Activated CD4-positive, alpha-beta T cell treated with anti-CD3 and anti-CD28 coated beads, Interleukin-2, amount 50 U/mL, for 48 hours (primary cell): ENCODE measurements around the gene ANKRD34A.
A peak's percentile ranks its signal among the peaks of the same experiment; 100 is the strongest.

Experiments used
- DNase-seq, 2 experiments: peaks; one replicate each; pipeline ENCODE4 v3.0.0-alpha.2; 2020

Gene ANKRD34A

DNA sequence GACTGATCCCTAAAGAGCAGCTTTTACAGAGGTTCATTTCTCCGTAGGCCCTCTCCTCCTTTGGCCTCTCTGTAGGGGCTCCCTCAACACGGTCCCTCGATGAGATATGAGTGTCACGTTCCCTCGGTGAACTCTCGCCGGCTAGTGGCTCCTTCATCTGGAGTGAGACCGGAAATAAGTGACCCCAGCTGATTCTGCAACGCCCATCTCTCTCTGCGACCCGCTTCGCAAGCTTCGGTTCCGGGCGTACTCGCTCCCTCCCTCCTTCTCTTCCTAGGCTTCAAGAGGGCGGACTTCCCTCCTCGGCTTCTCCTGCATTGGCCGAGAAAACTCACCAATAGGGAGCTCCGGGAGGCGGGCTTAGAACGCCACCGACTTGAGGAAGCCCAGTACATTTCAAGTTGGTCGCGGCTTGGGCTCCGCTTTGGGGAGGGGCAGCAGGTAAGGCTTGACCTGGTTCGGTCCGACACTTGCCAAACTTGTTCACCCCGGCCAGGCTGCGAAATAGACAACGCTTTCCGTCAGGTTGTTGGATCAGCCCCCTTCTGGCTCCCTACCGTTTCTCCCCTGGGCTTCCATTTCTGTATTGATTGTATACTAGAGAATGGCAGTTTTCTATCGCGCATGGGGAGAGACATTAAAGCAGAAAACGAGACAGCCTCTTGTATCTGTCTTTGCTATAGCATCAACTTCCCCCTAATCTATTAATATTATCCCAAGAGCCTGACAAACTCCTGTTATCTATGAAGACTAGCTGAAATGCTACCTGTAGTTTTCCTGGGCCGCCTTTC lies at the start of gene ANKRD34A, which contains the start of gene POLR3GL:
Gene ANKRD34A, minus strand, starts transcription at position 248 of the 791 bp plus-strand sequence. CDS start 2,816 bp downstream, outside the sequence.
Gene POLR3GL, plus strand, starts transcription at position 363 of the 791 bp plus-strand sequence. CDS start 10,176 bp downstream, outside the sequence.
- DNase-seq, result peak; percentile 90 to 94

DNA sequence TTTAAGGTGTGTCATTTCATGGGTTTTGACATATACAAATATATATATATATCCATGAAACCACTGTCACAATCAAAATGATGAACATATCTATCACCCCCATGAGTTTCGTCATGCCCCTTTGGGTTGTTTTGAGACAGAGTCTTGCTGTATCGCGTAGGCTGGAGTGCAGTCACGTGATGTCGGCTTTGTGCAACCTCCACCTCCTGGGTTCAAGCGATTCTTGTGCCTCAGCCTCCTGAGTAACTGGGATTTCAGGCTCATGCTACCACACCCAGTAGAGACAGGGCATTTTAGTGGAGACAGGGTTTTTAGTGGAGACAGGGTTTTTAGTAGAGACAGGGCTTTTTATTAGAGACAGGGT lies 49.2 kb upstream of the ANKRD34A start:
- no peak for DNase-seq

DNA sequence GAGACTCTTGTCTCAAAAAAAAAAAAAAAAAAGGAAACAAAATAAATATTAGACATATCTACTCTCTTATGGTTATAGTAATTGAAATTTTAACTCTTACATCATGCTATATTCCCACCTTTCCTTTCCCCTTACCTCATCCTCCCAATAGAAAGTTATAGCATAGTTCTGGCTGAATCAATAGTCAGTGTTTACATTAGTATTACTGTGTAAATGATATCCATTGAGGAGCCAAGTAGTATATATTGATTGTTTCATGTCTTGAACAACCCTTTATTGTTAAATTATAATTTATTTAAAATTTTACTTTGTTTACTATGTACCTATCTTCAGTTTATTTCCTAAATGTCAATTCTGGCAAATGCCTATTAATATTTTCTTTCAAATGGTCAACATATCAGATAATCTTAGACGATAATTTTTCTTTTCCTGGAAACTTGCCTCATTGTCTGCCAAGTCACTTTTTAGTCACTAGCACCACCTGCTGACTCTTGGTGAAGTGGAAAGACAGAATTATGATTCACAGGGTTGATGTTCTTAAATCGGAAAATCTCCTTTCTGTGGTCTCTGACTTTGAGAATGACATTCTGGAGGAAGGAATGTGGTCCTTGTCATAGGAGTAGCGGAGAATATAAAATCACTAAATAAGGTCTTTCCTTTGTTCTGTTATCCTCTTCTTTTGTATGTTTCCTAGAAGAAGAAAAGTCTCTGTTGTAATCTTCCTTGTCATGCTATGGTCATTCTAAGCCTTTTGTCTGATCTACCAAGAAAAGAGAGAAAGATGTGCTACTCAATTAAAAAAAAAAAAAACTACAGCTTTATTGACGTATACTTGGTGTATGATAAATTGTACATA lies 48.6 kb upstream of the ANKRD34A start:
- peak in 1 of 2 experiments; percentile 52 for DNase-seq

DNA sequence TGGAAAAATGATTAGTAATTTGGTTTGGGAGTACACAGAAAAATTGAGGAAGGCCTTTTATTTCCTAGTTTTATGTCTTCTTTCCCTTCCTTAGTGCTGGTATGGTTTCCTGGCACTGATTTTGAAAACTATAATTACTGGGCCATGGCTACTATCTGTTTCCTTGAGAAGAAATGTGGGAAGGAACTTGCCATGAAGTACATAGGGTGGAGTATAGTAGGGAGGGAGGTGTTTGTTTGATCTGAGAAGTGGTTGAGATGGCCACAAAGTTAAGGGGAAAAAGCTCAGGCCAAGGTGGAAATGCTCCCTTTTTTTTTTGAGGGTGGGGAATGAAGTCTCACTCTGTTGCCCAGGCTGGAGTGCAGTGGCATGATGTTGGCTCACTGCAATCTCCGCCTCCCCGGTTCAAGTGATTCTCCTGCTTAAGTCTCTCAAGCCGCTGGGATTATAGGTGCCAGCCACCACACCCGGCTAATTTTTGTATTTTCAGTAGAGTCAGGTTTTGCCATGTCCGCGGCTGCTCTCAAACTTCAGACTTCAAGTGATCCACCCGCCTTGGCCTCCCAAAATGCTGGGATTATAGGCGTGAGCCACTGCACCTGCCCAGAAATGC lies 45.9 kb upstream of the ANKRD34A start:
- no peak for DNase-seq

DNA sequence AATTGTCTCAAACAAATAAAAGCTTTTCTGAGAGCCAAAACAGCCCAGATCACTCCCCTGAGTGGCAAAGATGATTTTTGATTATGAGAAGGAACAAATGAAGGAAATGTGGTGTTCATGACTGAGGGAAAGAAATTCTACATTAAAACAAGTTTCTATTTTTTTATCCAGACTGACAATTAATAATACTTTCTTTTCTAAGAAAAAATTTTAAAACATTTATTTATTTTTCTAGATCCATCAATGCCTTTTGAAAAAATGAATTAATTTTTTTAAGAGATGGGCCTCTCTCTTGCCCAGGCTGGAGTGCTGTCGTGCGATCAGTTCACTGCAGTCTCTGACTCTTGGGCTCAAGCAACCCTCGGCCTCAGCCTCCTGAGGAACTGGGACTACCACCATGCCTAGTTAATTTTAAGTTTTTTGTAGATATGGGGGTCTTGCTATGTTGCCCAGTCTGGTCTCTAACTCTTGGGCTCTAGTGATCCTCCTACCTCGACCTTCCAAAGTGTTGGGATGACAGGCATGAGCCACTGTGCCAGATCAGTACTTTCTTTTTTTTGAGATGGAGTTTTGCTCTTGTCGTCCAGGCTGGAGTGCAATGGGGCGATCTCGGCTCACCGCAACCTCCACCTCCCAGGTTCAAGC lies 43.2 kb upstream of the ANKRD34A start:
- DNase-seq, result no peak

DNA sequence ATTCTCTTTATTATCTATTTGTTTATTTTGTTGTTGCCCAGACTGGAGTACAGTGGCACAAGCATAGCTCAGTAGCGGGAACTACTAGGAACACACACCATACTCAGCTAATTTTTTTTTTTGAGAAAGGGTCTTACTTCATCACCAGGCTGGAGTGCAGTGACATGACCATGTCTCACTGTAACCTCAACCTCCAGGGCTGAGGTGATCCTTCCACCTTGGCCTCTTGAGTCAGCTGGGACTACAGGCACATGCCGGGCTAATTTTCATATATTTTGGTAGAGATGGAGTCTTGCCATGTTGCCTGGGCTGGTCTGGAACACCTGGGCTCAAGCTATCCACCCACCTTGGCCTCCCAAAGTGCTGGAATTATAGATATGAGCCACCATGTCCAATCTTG lies 37.3 kb upstream of the ANKRD34A start:
- DNase-seq, result no peak

DNA sequence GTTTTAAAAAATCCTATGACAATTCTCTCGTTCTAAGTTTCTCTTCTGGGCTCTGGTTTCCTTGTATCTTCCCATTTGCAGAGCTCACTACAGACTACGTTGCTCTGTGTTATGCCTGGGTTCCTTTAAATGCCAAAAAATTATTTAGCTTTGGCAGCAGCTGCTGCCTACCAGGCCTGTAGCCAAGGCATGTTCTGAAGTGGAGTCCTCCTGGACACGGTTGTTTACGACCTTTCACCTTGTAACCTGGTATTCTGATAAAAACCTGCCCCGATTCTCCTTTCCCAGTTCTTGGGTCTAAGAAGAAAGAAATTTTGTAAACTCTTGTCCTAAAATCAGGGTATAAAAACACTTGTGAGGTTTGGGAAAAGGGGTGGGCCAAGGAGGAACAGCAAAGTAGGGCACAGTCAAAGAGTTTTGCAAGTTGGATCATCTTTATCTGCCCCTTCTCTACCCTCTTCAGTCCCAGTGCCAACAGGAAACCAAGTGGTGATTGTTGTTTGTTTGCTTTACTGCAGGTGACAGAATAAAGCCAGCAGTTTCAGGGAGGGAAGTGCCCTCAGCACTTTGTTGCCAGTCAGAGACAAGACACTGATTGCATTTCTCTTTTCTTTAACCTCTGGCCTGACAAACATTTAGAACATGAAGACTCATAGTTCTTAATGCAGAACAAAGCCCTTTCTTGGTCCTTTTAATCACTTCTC lies 35.1 kb upstream of the ANKRD34A start:
- DNase-seq, result no peak

DNA sequence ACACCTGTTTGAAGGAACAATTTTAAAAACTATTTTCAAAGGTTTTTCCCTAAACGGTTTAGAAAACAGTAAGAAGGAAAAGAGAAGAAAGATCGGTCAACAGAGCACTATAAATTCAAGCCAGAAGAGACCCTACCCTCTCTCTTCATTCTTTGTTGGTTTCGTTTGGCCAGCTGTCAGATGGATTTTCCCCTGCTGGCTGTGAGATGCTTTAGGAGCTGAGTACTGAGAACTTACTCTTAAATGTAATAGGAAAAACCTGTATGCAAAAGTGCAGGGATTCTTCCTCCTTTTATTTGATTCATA lies 33.3 kb upstream of the ANKRD34A start:
- DNase-seq, result no peak

DNA sequence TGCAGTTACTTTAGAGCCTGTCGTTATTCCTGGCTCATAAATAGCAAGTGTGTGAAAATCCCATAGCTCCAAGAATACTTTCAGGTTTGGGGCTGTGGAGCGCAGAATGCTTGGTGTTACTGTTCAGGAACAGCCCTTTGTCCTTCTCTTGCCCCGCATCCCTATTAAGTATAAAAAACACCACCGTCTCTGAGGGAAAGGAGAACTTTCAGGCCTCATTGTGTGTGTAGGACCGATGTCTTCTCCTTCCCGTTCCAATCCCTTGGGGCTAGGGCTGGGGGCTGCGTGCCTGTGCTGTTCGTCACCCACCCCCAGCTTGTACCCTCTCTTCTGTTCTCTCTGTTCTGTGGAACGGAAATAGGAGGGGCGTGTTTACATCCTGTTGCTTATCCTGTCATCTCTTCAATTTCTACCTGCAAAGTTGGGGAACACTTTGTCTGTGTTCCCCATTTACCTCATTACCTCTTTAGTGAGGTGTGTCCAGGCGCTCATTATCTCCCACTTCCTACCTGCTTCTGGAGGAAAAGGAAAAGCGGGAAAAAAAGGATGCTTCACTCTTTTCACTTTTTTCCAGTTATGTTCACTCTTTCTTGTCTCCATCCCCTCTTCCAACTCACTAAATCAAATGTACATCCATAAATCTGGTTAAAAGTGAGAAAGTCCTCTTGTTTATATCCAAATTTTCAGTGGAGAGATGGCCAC lies 32.8 kb upstream of the ANKRD34A start:
- DNase-seq, result peak; percentile 53 to 55

DNA sequence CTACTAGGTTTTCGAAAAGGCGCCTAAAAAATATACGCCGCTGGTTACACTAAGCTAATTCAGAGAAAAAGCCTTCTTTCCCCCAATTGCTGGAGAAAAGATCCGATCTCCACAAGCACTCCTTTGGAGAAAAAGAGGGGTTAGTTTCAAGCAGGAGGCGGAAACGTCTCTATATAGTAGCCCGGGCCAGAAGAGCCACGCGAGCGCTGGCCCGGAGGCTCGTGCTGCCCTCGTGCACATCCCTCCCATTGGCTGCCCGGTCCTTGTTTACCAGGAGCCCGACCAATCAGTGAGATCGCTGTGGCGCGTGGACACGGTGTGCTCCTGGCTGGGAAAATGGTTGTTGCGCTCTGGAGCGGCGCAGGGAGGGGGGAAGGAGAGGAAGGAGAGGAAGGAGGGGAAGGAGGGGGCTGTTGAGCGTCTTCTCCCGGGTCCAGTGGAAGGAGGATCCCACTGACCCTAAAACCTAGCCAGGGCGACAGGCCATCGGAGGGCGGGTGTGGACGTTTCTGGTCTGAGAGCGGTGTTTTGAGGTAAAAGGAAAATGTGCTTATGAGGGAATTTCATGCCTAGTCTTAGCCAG lies 32.1 kb upstream of the ANKRD34A start, which contains the start of gene TXNIP:
Gene TXNIP, minus strand, starts transcription at position 147 of the 583 bp plus-strand sequence. CDS start 313 bp downstream, outside the sequence.
- peak; percentile 93 to 94 for DNase-seq

DNA sequence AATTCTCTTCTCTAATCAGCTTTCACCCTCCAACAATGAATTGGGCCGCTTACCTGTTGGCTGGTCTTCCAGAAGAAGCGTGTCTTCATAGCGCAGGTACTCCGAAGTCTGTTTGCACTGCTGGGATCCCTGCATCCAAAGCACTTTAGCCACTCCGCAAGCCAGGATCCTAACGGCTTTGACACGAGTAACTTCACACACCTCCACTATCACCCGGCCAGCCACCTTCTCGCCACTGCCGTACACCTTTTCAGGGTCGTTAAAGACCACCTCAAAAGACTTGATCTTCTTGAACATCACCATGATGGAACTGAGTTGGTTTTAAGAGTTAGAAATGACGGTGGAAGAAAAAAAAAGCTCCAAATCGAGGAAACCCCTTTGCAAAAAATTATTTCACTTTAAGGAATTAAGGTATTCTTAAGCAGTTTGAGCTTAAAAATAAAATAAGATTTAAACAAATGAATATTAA lies 31.6 kb upstream of the ANKRD34A start:
- DNase-seq, result no peak

DNA sequence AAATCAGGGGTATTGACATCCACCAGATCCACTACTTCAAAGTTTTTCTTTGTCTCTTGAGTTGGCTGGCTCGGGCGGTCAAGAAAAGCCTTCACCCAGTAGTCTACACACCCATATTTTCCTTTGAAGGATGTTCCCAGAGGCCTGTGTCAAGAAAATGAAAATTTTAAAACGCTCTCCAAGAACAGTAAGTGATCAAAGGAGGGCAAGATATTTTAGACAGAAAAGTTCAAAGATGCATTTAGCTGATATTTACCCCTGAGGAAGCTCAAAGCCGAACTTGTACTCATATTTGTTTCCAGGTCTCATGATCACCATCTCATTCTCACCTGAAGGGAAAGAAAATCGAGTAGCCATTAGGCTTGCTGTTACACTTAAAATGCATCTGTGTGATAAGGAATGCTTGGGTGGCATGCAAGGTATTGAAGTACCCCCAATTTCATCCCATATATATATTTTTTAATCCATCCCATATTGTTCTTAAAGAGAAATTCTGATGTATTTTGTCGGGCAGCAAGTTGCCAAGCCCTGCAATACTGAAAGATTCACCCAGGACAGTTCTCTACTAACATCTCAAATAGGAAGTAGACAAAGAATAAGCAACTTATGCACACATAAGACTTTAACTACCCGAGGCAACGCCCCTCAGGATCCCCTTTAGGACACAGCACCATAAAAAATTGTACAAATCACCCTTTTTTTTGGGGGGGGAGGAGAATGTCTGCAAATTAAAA lies 30.9 kb upstream of the ANKRD34A start:
- no peak for DNase-seq

DNA sequence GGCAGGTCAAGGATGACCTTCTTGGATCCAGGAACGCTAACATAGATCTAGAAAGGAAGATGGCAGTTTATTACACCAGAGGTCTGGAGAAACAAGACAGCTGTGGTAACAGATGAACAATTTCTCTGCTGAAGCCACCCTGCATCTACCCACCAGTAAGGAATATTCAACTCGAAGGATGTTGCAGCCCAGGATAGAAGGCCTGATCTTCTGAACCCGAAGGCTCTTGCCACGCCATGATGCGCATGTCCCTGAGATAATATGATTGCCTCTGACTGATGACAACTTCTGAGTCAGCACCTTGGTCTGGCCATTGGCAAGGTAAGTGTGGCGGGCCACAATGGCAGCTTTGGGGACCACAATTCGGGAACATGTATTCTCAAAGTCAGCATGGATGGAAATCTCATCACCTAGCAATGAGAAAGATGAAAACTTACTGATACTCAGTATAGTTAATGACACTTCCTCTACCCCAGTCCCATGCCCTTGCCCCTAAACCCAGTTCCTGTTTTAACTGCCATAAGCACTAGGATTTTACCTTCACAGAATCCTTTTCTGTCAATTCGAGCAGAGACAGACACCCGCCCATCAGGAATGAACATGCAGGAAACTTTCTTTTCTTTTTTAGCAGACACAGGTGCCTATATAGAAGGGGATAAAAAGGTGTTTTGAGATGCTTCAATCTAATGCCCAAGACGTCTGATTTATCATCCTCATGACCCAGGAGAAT lies 30.2 kb upstream of the ANKRD34A start:
- peak; percentile 48 to 63 for DNase-seq

DNA sequence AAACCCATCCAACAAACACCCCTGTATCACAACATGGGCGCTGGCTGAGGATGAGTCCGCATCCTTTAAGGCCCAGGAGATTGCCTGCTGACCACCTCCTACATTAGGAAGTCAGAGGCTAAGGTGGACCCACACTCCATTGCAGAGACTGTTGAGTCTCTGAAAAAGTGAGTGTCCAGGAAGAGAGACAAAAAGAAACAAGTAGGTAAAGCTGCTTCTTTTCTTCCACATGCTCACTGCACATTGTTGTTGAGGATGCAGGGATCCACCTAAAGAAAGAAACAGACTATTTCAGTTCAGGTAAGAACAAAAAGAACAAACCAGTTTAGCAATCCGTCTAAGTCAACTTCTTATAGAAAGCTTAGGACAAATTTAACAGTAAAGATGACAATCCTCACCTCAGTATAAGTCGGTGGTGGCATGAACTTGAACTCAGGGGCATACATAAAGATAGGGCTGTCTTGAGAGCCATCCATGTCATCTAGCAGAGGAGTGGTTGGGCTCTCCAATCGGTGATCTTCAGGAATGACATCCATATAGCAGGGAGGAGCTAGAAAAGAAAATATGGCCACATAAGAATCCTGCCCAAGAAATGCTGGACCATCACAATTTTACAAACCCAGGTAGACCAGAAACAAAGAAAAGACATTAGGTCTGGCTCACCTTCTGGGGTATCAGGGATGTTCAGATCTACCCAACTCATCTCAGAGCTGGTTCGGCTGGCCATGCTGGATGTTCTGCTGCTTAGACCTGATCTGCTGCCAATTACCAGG lies 29.4 kb upstream of the ANKRD34A start:
- DNase-seq, result no peak

DNA sequence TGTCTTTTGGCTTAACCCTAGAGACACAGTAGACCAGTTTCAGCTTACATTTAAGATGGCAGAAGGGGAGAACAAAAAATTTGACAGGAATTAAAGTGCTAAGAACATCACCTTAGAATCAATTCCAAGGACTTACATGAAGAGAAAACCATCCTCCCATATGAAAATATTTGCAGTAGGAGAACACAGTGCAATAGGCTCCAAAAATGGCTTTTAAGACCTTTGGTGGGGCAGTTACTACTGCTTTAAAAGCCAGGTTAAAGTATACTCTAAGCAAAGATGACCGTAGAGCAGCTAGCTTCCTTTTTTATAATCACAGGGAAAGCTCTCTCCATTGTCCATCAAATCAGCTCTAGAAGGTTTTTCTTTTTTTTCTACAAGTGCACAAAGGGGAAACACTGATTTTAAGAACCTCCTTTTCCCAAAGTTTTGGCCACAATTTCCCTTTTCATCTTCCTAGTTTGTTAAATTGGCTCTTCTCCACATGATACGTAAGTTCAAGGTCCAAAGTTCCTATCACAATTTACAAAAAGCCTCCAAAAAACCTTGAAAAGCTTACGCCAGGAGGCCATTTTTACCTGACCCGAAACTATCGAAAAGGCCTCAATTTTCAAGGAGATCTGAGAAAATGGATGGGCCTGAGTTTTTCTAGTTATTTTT lies 28.7 kb upstream of the ANKRD34A start:
- DNase-seq, result no peak

DNA sequence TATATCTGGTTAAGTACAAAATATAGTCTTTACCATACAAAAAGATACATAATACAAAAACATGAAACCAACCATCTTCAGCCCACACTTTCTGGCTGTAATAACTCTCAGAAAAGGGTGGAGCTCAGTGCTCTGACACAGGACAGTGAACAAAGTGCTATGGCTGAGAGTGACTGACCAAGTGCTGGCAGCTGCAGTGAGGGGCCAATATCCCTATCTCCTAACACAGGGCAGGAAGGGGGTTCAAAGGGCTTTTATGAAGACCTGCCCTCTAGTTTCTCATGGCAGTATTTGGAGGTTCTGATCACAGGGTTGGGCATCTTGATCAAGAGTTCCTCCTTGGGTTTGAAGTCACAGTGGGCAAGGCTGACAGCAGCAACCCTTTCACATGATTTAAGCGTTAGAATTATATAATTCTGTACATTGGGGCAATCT lies 28.1 kb upstream of the ANKRD34A start:
- DNase-seq, result no peak

DNA sequence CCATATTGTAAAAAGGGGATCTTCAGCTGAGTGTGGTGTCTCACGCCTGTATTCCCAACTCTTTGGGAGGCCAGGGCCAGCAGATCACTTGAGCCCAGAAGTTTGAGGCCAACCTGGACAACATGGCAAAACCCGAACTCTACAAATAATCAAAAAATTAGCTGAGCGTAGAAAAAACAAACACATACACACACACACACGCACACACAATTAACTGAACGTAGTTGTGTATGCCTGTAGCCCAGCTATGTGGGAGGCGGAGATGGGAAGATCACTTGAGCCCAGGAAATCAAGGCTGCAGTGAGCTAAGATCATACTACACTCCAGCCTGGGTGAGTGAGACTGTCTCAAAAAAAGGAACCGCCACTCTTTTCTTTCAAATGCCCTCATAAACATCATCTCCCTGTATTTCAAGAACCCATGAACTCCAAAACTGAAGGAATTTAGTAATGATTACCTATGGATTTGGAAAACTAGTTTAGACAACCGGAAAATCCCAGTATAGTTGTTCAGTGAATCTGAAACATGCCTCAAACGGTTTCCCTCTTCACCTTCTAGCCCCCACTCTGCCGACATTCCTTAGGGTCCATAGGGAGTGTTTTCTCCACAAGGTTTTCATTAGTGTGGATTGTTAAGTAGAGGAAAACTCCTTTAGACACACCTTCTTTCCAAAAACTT lies 27.5 kb upstream of the ANKRD34A start:
- no peak for DNase-seq
